KG1 (cell line): Measurements from ENCODE around the gene IRS2.

Experiments
- DNase-seq: peaks from one replicate; lab custom pipeline; 2025; lab: John Stamatoyannopoulos, UW

IRS2 gene

GRCh38 chr13:109781384-109782065, 4.9 kb downstream of the IRS2 start:
- no peak for DNase-seq

DNA sequence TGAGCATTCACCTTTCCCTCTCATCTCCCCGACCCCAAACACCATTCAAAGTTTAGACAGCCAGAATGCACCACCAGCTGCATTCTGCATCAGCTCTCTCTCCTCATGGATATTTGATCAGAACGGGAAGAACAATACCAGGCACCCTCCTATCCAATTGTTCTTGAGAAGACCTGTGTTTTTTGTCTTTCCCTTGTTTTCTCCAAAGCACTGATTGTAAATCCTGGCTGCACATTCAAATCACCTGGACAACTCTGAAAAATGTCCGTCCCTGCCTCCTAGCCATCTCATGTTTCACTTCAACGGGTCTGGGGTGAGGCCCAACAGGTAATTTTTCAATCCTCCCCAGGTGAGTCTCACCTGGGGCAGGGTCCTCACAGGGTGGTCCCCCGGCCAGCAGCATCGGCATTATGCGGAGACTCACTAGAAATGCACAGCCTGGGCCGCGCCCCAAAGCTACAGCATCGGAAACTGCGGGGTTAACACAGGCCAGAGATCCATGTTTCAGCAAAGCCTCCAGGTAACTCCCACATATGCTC, 5.5 kb downstream of the IRS2 start:
- DNase-seq, result no peak

DNA sequence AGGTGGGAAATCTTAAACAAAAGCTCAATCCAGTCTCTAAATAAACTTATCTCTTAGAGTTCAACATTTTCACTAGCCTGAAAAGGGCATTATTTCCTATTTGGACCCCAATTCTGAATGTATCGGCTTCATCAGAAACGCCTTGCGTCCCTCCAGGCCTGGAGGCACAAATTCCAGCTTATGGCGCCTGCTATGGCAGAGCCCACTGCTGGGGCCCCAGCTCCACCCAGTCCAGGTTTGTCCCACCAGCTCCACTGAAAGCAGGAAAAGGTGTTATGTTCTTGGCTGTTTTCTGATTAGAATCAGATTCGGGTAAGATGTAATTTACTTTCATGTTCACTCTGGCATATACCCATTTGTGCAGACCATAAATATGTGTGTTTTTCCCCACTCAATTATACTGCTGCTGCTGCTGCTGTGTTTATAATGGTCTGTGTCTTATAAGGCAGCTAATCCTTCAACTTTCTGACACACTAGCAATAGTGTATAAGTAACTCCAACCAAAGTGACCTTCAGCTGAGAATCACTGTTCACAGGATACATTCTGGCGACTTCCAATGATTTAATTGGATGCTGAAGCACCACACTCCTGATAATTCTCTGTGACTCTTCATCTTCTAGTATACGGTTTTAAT, 6.4 kb downstream of the IRS2 start:
- DNase-seq, result no peak

GRCh38 chr13:109779074-109779473, 7.3 kb downstream of the IRS2 start:
- DNase-seq, result no peak

DNA sequence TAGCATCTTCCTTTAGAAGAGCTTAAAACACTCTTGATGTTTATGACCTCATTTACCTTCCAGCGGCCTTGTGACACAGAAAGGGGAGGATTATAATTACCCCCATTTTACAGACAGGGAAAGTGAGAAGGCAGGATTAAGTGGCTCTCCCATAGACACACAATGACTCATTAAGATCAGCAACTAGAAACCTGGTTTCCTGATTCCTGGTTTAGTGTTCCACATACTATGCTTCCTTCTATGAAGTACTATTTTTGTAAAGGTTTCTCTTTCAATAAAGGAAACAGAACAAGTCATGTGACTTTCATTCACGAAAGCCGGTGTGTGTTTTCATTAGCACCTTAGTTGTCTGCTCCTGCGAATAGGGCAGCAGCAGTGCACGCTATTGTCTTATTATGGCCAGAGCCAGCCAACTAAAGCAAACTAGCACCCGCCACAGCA, 8.3 kb downstream of the IRS2 start:
- no peak for DNase-seq

DNA sequence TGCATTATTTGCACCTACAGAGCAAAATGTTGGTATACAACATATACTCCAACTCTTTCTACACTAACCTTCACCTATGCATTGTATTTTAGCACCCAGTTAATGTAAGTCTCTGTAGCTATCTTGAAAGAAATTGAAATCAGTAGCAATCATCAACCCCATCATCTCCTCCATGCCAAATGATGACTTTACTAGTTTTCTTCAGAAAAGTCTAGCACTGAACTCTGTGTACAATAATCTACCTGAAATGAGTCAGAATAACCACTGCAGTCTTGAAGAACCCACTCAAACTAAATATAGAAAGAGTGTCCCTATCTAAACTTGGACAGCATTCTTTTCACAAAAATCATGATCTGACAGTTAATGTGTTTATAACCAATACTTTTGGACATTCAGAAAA, 9.8 kb downstream of the IRS2 start:
- no peak for DNase-seq

- DNase-seq, result no peak
Observed at GRCh38 chr13:109773786-109774185, 12.6 kb downstream of the IRS2 start.

DNA sequence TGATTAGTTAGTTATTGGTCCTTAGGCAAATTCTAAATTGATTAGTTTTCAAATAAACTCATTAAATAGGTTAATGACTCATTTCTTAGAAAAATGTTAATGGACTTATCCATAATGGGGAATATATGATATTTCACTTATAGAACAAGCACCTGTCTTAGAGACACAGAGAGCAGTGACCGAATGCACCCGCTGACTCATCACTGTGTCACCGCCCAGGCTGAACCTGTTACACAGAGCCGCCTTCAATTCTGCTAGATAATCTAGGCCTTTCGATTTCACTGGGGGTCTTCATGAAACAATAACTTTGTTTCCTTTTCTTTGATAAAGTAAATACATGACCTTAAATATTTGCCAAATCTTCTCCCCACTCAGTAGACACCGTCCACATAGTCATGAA, 13.1 kb downstream of the IRS2 start:
- no peak for DNase-seq

DNA sequence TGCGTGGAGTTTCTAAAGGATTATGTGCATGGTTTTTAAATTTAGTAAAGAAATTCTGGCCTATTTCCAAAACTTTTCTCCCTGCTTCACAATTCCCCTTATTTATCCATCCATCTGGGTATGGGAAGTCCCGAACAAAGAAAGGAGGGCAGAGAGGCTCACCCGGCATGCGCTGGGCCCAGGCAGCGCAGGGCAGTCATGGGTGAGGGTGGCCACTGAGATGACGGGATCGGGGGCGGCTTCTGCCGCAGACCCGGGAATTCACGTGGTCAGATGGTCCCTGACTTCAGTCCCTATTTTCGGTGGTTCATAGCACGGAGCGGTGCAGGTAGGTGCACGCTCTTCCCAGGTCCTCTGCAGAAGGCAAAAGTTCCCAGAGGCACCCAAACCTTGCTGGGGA, 14.5 kb downstream of the IRS2 start:
- no peak for DNase-seq

- DNase-seq, result no peak
Observed at GRCh38 chr13:109770436-109770835, 15.9 kb downstream of the IRS2 start.

- DNase-seq, result no peak
Observed at GRCh38 chr13:109769921-109770320, 16.5 kb downstream of the IRS2 start.

- DNase-seq, result no peak
Observed at GRCh38 chr13:109769275-109769674, 17.1 kb downstream of the IRS2 start.

DNA sequence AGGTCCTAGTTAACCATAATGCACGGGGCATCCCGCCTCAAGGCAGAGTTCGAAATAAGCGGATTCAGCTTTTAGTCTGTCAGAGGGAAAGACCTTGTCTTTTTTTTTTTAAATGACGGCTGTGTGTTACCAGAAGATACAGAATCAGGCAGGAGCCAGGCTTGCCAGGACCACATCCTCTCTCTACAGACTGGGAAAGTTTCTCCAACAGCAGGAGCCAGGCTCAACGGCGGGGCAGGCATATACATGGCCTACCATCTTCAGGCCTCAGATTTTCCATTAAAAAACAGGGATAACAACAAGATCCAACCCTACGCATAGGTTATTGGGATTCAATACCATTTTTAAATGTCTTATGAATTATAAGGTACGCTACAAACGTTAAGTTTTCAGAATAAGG, 17.8 kb downstream of the IRS2 start:
- DNase-seq, result no peak

GRCh38 chr13:109768176-109768575, 18.2 kb downstream of the IRS2 start:
- DNase-seq, result no peak

GRCh38 chr13:109767023-109767422, 19.4 kb downstream of the IRS2 start:
- no peak for DNase-seq

DNA sequence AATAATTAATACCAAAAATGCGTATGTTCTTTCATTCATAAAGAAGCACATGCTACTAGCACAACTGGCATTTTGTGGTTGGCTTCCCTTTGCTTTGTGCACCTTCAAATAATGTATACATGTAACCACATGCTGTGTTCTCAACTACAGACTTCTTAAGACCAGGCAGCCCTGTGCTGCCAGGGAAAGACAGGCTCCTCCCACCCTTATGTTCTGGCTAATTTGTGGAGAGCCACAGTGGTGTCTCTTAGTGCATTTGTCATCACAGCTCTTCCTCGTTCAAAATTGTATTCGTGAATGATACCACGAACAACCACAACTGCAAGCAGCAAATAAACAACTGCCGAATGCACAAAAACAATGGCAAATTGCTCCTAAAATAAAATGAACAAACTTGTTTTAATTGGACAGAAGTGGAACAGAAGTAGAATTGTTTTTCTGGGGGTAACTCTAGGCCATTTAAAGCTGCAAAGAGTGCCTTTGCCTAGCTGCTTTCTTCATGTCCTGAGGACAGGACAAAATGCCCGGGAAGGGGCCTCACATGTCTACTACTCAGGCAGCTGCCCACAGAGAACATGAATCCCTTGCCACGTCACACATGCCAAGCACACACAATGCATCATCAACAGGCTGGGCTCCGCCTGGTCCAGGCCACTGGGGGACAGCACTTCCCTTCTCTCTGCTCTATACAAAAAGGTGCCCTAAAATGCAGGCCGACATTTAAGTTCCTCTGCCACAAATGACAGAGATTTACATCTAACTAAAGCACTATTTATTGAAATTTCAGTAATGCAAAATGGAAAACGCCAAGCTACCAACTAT, 21.7 kb downstream of the IRS2 start:
- no peak for DNase-seq

GRCh38 chr13:109764045-109764444, 22.3 kb downstream of the IRS2 start:
- no peak for DNase-seq

DNA sequence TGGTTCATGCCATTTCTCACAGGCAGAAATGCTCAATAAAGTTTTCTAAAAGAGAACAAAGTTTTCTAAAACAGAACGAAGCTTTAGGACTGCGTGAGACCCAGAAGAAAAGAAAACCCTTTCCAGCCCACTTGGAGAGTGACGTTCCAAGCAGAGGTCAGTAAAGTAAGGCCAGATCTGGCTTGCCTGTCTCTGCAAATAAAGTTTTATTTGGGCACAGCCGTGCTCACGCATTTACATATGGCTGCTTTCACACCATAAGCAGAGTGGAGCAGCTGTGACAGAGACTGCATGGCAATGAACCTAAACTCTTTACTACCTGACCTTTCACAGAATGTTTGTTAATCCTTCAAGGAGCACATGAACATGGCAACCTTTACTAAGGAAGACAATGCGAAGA, 23.6 kb downstream of the IRS2 start:
- DNase-seq, result no peak

GRCh38 chr13:109761695-109762094, 24.7 kb downstream of the IRS2 start:
- no peak for DNase-seq

GRCh38 chr13:109760951-109761350, 25.4 kb downstream of the IRS2 start:
- no peak for DNase-seq

GRCh38 chr13:109760402-109760801, 26.0 kb downstream of the IRS2 start:
- DNase-seq, result no peak

GRCh38 chr13:109759609-109760008, 26.8 kb downstream of the IRS2 start:
- no peak for DNase-seq

GRCh38 chr13:109758937-109759480, 27.4 kb downstream of the IRS2 start:
- DNase-seq, result no peak
